Measurements from ENCODE around the gene RETREG3. TPM values are rescaled to one million over a fixed set of nuclear protein-coding genes. Genes with fewer than 3 reads are reported as not detected.

The RETREG3 gene
- total and polyA plus RNA-seq, 2 of the 13 experiments (the other 11 are each of a cell fraction or from before 2014, with no cell fraction given) = 47.0 to 55.8 TPM

DNA sequence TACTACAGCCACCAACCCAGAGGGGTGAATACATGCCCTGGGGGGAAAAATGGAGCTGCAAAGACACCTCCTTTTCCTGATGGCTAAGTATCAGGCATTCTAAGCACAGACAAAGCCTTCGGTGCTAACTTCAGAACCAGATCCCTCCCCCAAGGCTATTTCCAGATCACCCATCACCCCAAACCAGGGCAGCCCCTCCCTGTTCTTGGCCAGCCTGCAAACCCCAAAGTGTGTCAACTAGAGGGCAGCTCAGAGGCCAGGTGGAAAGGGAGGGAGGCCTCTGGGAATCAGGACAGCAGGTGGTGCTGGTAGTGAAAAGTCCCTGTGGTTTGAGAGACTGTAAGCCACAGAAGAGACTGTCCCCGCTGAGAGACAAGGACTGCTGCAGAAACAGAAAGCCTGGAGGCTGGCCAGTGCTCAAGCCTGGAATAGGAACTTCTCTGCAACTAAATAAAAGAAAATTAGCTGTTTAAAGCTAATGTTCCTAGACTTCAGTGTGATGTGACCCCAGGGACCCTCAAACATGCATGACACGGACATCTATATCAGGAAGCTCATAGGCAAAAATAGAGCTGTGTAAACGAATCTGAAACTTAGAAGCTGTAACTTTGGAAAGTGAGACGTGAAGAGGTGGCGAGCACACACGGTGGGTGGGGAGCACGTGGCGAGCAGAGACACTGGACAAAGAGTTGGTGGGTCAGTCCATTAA, 9.4 kb upstream of the RETREG3 start (continued):
- TF ChIP-seq RAD21 (CRISPR knock-in tag; IDR thresholded peaks at IDR 0.05) (peak; percentile 81), ZNF235 (CRISPR knock-in tag; IDR thresholded peaks at IDR 0.05; ENCODE audit: borderline replicate concordance) (no peak), ZNF30 (CRISPR knock-in tag; IDR thresholded peaks at IDR 0.05) (no peak), PCBP2 (optimal IDR thresholded peaks at IDR 0.05; ENCODE audit: low read depth, low read length, poor library complexity, severe bottlenecking) (no peak), ZNF224 (CRISPR knock-in tag; IDR thresholded peaks at IDR 0.05) (no peak), AGO2 (optimal IDR thresholded peaks at IDR 0.05; ENCODE audit: low read depth, low read length) (no peak), NR1H2 (CRISPR knock-in tag; IDR thresholded peaks at IDR 0.05; ENCODE audit: borderline replicate concordance, low read depth) (no peak), ZNF136 (CRISPR knock-in tag; IDR thresholded peaks at IDR 0.05; ENCODE audit: low read depth) (no peak), RXRA (CRISPR knock-in tag; IDR thresholded peaks at IDR 0.05) (peak; percentile 61), ESRRA (CRISPR knock-in tag; IDR thresholded peaks at IDR 0.05; ENCODE audit: low read depth) (no peak; the same call in 1 of the 2 replicates), ZNF256 (CRISPR knock-in tag; conservative IDR thresholded peaks at IDR 0.05) (no peak), ZNF24 (IDR thresholded peaks at IDR 0.05) (no peak), PLRG1 (conservative IDR thresholded peaks at IDR 0.05) (no peak), ZNF569 (CRISPR knock-in tag; IDR thresholded peaks at IDR 0.05; ENCODE audit: borderline replicate concordance) (no peak), THYN1 (CRISPR knock-in tag; IDR thresholded peaks at IDR 0.05; ENCODE audit: borderline replicate concordance, low read depth) (no peak), ZNF629 (CRISPR knock-in tag; conservative IDR thresholded peaks at IDR 0.05) (no peak), ZXDC (CRISPR knock-in tag; IDR thresholded peaks at IDR 0.05) (no peak), PAF1 (CRISPR knock-in tag; IDR thresholded peaks at IDR 0.05) (no peak; the same call in none of the 2 replicates), AKAP8 (CRISPR knock-in tag; IDR thresholded peaks at IDR 0.05) (no peak)
- TF ChIP-seq, protein P1, sequence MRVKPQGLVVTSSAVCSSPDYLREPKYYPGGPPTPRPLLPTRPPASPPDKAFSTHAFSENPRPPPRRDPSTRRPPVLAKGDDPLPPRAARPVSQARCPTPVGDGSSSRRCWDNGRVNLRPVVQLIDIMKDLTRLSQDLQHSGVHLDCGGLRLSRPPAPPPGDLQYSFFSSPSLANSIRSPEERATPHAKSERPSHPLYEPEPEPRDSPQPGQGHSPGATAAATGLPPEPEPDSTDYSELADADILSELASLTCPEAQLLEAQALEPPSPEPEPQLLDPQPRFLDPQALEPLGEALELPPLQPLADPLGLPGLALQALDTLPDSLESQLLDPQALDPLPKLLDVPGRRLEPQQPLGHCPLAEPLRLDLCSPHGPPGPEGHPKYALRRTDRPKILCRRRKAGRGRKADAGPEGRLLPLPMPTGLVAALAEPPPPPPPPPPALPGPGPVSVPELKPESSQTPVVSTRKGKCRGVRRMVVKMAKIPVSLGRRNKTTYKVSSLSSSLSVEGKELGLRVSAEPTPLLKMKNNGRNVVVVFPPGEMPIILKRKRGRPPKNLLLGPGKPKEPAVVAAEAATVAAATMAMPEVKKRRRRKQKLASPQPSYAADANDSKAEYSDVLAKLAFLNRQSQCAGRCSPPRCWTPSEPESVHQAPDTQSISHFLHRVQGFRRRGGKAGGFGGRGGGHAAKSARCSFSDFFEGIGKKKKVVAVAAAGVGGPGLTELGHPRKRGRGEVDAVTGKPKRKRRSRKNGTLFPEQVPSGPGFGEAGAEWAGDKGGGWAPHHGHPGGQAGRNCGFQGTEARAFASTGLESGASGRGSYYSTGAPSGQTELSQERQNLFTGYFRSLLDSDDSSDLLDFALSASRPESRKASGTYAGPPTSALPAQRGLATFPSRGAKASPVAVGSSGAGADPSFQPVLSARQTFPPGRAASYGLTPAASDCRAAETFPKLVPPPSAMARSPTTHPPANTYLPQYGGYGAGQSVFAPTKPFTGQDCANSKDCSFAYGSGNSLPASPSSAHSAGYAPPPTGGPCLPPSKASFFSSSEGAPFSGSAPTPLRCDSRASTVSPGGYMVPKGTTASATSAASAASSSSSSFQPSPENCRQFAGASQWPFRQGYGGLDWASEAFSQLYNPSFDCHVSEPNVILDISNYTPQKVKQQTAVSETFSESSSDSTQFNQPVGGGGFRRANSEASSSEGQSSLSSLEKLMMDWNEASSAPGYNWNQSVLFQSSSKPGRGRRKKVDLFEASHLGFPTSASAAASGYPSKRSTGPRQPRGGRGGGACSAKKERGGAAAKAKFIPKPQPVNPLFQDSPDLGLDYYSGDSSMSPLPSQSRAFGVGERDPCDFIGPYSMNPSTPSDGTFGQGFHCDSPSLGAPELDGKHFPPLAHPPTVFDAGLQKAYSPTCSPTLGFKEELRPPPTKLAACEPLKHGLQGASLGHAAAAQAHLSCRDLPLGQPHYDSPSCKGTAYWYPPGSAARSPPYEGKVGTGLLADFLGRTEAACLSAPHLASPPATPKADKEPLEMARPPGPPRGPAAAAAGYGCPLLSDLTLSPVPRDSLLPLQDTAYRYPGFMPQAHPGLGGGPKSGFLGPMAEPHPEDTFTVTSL (CRISPR knock-in tag; IDR thresholded peaks at IDR 0.05; ENCODE audit: borderline replicate concordance) = no peak

Data from HepG2 (cell line).